Measurements from ENCODE around the gene SLC52A3. TPM values are rescaled to one million over a fixed set of nuclear protein-coding genes. Genes with fewer than 3 reads are reported as not detected.
"Not testable (repeated sequence)": the region's sequence is repeated elsewhere in the genome, so short reads cannot be mapped to it uniquely, and the experiment has no call there.

Gene SLC52A3
- total RNA-seq, 1 donor from 2014 or later, result 0.25 TPM

DNA sequence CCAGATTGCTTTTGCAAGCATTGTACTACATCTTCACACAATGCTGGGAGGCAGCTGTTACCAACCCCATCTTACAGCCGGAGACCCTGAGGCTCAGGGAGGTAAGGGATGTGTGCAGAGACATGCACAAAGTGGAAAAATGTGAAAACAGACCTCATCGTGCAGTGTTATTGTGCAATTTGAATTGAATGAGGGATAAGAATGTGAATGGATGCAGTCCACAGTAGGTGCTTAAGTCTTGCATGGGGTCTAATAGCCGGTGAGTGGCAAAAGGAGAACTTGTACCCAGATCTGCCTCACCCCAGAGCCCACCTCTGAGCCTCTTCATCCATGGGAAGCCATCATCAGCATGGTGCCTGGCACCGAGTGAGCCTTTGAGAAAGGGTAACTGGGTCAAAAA, 42.1 kb downstream of the SLC52A3 start:
- Mint-ChIP-seq H3K9me3 (no peaks in the 10 kb centered on the region), H3K36me3 (no peaks in the 10 kb centered on the region), H3K27ac (peak overlapping the region; percentile 47), H3K4me3 (peak overlapping the region; percentile 17), H3K27me3 (ENCODE audit: low read depth) (peaks cover 74% of the 10 kb centered on the region), H3K4me1 (peaks cover 7% of the 10 kb centered on the region)
- no peak for DNase-seq (ENCODE audit: low spot score in 2 of 2, unreplicated experiment in 2 of 2)
- TF ChIP-seq, protein P1, sequence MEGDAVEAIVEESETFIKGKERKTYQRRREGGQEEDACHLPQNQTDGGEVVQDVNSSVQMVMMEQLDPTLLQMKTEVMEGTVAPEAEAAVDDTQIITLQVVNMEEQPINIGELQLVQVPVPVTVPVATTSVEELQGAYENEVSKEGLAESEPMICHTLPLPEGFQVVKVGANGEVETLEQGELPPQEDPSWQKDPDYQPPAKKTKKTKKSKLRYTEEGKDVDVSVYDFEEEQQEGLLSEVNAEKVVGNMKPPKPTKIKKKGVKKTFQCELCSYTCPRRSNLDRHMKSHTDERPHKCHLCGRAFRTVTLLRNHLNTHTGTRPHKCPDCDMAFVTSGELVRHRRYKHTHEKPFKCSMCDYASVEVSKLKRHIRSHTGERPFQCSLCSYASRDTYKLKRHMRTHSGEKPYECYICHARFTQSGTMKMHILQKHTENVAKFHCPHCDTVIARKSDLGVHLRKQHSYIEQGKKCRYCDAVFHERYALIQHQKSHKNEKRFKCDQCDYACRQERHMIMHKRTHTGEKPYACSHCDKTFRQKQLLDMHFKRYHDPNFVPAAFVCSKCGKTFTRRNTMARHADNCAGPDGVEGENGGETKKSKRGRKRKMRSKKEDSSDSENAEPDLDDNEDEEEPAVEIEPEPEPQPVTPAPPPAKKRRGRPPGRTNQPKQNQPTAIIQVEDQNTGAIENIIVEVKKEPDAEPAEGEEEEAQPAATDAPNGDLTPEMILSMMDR (IDR thresholded peaks at IDR 0.05; ENCODE audit: unreplicated experiment), result no peak

DNA sequence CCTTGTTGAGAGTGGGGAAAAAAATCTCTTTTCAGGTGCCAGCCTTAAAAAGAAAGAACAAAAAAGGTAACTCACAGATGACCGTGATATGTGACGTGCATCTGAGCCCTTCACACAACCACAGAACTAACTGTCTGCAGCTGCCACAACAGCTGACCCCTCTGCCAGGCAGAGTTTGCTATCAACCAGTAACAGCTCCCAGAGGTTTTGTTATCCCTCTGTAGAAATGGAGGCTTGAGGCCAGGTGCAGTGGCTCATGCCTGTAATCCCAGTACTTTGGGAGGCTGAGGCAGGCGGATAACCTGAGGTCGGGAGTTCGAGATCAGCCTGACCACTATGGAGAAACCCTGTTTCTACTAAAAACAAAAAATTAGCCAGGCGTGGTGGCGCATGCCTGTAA, 42.8 kb downstream of the SLC52A3 start:
- Mint-ChIP-seq H3K4me3 (no peak overlapping the region), H3K27ac (no peak overlapping the region), H3K36me3 (no peaks in the 10 kb centered on the region), H3K9me3 (no peaks in the 10 kb centered on the region), H3K27me3 (ENCODE audit: low read depth) (peaks cover 77% of the 10 kb centered on the region), H3K4me1 (peaks cover 7% of the 10 kb centered on the region)
- DNase-seq (ENCODE audit: low spot score in 2 of 2, unreplicated experiment in 2 of 2), result no peak
- TF ChIP-seq, protein P1 (IDR thresholded peaks at IDR 0.05; ENCODE audit: unreplicated experiment), result no peak

DNA sequence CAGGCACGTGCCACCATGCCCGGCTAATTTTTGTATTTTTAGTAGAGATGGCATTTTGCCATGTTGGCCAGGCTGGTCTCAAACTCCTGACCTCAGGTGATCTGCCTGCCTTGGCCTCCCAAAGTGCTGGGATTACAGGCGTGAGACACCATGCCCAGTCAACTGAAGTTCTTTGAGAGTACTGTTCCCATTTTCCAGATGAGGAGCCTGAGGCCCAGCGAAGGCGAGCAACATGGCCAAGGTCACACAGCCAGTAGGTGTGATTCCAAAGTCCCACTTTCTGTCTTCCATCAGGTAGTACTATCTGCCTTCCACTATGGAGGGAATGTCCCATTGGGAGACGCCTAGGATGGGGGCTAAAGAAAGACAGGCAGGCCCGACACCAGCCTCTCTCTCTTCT, 43.5 kb downstream of the SLC52A3 start:
- H3K9me3 Mint-ChIP-seq; DNase-seq (ENCODE audit: low spot score in 2 of 2, unreplicated experiment in 2 of 2); H3K27ac Mint-ChIP-seq; H3K4me1 Mint-ChIP-seq; H3K36me3 Mint-ChIP-seq; H3K4me3 Mint-ChIP-seq: not testable (repeated sequence)
- peaks cover 82% of the 10 kb centered on the region for H3K27me3 Mint-ChIP-seq (ENCODE audit: low read depth)

DNA sequence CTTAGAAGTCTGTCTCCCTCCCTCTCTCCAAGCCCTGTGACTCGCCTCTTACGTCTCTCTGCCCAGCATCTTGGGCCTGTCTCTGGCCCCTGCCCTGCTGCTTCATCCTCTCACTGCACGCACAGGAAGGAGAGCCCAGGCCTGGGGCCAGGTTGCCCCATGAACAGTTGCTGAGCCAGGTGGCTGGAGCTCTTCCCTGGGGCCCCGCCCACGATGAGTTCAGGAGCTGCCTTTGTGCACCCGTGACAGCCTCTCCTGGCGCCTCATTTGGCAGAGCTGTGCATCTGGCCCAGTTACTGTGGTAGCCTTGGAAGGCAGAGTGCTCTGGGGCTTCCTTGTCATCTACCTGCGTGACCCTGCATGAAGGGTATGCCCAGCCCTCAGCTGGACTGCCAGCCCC, 44.5 kb downstream of the SLC52A3 start:
- DNase-seq (ENCODE audit: low spot score in 2 of 2, unreplicated experiment in 2 of 2), result no peak
- Mint-ChIP-seq H3K9me3 (no peaks in the 10 kb centered on the region), H3K36me3 (no peaks in the 10 kb centered on the region), H3K27me3 (ENCODE audit: low read depth) (peaks cover 83% of the 10 kb centered on the region), H3K4me3 (no peak overlapping the region), H3K4me1 (peaks cover 4% of the 10 kb centered on the region), H3K27ac (no peak overlapping the region)
- TF ChIP-seq, protein P1 (IDR thresholded peaks at IDR 0.05; ENCODE audit: unreplicated experiment), result no peak

DNA sequence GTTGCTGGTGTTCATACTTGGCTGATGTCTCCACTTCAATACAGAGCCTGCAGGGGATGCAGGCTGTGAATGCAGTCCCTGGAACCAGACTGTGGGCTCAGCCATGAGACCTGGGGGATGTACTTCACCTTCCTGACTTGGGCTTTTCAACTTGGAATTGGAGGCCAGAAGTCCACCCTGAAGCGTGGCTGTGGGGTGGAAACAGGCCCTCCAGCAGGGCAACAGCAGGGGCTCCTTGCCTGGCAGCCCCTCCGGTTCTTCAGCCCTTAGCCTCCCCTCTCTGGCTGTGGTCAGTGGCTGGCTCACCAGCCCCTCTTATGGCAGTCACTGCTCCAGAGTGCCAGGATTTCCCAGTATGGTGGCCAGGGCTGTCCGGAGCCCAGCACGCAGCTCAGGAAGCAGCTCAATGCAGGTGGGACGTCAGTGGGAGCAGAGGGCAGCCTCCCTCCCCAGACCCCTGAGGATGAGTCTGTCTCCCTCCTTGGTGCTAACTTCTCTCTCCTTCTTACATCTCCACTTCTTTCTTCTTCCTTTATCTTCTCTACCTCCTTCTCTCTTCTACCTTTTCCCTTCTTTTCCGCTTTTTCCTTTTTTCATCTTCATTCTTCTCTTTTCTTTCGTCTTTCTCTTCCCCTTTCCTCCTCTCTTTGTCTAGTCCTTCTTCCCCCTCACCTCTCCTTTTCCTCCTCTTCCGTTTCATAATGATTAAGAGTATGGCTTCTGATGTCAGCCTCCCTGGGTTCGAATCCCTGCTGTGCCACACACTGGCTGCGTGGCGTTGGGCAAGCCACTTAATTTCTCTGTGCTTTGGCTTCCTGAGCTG, 45.3 kb downstream of the SLC52A3 start:
- Mint-ChIP-seq H3K27ac (no peak overlapping the region), H3K9me3 (no peaks in the 10 kb centered on the region), H3K4me1 (no peaks in the 10 kb centered on the region), H3K4me3 (no peak overlapping the region), H3K36me3 (no peaks in the 10 kb centered on the region), H3K27me3 (ENCODE audit: low read depth) (peaks cover 83% of the 10 kb centered on the region)
- no peak for DNase-seq (ENCODE audit: low spot score in 2 of 2, unreplicated experiment in 2 of 2)
- TF ChIP-seq, protein P1 (IDR thresholded peaks at IDR 0.05; ENCODE audit: unreplicated experiment), result no peak

DNA sequence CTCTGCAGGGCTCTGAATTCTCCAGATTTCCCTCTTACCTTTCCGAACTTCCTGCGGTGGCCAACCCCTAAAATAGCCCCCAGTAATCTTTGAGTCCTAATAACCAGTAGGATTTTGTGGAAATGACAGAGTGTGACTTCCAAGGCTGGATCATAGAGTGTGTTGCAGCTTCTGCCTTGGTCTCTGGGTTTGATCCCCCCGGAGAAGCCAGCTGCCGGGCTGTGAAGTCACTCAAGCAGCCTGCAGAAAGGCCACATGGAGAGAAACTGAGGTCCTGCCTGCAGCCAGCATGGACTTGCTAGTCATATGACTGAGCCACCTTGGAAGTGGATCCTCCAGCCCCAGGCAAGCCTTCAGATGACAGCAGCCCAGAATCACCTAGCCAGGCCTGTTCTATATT, 46.4 kb downstream of the SLC52A3 start:
- Mint-ChIP-seq H3K27me3 (ENCODE audit: low read depth) (peaks cover 88% of the 10 kb centered on the region), H3K4me1 (no peaks in the 10 kb centered on the region), H3K9me3 (no peaks in the 10 kb centered on the region), H3K27ac (no peak overlapping the region), H3K36me3 (no peaks in the 10 kb centered on the region), H3K4me3 (no peak overlapping the region)
- no peak for DNase-seq (ENCODE audit: low spot score in 2 of 2, unreplicated experiment in 2 of 2)
- TF ChIP-seq, protein P1 (IDR thresholded peaks at IDR 0.05; ENCODE audit: unreplicated experiment), result no peak

Measured in mesothelial cell of epicardium (in vitro differentiated cells).